GM12864 (cell line): ENCODE measurements around the gene METTL22.

Source experiments
- DNase-seq: peaks from one replicate; pipeline ENCODE4 v3.0.0-alpha.2; 2011; ENCODE audit warnings: low read depth
- H3K4me3 ChIP-seq: 2 replicates; pipeline ENCODE4 v1.5.1; 2011; ENCODE audit warnings: mild to moderate bottlenecking, low read depth, low read length, control low read depth
- CTCF ChIP-seq: IDR thresholded peaks from 2 replicates; pipeline ENCODE4 v1.5.1; 2011; ENCODE audit warnings: low read depth, mild to moderate bottlenecking, moderate library complexity, low read length, control low read depth, inconsistent platforms; ENCODE audit errors: missing control alignments

Gene METTL22

DNA sequence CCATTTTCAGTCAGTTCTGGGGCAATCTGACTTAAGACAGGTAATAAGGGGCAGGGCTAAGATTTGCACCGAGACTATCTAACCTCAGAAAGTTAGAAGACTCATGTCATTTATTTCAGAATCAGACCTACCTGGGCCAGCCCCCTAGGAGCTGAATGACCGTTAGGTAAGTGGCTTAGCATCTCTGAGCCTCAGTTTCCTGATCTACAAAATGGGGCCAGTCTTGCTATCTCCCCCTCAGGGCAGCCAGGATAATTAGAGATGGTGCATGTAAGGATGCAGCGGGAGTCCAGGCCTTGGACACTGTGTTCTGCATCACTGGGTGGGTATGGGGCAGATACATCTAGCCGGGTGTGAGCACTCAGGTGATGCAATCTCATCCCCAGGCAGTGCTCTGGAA lies 10.4 kb upstream of the METTL22 start:
- DNase-seq = no peak
- H3K4me3 ChIP-seq = no peak overlapping the region
- no peak for TF ChIP-seq CTCF

DNA sequence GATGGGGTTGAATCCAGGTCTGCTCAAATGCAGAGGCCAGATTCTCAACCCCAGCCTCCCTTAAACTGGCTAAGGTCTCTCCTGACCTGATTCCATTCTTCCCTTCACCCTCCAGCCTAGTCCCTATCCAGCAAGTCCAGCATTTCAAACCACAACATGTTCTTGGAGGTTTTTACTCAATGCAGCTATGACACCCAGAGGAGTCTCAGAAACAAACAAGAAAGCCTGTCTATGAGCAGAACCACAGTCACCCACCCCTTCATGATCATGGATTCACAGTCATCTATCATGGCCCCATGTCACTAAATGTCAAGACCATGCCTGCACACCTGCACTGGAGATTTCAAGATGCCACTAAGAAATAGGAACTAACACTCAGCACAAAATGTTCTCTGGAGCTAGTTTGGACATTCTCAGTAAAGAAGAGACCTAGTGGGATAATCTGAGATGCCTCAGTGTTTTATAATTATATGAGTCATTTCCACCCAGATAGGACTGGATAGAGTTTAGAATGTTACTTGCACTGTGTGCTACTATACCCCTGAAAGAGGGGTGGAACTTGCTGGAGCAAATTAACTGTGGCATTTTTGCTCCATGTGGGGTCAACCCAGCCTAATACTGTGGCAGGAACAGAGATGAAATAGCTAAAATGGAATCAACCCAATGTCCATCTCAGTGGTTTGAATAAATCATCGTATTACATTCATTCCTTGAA lies 9.5 kb upstream of the METTL22 start:
- no peak for TF ChIP-seq CTCF
- H3K4me3 ChIP-seq = no peak overlapping the region
- DNase-seq = no peak

DNA sequence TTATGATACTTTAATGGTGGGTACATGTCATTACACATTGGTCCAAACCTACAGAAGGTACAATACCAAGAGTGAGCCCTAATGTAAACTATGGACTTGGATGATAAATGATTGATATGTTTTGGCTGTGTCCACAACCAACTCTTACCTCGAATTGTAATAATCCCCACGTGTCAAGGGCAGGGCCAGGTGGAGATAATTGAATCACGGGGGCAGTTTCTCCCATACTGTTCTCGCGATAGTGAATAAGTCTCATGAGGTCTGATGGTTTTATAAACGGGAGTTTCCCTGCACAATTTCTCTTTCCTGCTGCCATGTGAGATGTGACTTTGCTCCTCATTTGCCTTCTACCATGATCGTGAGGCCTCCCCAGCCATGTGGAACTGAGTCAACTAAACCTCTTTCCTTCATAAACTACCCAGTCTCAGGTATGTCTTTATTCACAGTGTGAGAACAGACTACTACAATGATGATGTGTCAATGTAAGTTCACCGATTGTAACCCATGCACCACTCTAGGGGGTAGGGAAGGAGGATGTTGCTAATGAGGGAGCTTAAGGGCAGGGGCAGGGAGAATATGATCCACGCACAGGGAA lies 7.0 kb upstream of the METTL22 start:
- H3K4me3 ChIP-seq = no peak overlapping the region
- no peak for DNase-seq
- TF ChIP-seq CTCF = no peak

DNA sequence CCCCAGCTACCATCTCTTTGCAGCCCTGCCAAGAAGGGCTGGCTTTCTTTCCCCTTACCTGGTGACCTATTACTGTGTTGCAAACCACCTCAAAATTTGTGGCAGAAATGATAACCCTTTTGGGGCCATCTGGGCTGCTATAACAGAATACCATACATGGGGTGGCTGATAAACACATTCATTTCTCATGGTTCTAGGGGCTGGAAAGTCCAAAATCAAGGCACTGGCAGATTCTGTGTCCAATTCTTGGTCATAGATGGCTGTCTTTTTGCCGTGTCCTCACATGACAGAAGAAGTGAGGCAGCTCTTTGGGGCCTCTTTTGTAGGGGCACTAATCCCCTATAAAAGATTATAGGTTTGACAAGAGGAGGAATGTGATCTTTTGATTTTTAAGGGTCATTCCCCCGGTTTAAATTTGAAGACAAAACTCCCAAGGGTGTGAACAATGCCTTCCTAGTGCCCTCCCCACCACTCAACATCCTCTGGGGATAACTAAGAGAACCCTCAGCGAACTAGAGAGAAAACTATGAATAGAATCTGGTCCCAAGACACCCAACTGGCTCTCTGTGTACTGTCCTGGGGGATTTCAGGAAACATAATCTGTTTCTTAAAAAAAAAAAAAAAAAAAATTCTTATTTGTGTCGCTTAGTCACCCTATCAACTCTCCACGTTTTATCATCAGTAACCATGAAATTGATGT lies 1.7 kb upstream of the METTL22 start:
- no peak for TF ChIP-seq CTCF
- no peak for DNase-seq
- no peak overlapping the region for H3K4me3 ChIP-seq

DNA sequence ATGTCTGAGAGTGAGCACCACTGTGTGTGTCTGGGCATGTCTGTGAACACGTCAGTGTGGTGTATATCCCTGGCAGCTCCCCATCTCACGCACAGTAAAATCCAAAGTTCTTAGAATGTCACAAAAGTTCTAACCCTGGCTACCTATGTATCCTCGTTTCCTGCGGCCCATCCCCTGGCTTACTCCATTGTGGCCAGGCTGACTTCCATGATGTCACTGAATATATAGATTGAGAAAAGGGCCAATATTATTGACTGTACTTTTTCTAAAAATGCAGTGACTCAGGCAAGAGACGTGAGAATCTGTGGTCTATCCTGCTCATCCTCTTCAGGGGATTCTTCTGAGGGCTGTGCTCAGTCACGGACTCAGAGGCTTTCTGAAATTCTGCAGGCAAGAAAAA lies 963 bp upstream of the METTL22 start:
- no peak overlapping the region for H3K4me3 ChIP-seq
- no peak for TF ChIP-seq CTCF
- DNase-seq = no peak

GRCh38 chr16:8621222-8621571 lies 301 bp upstream of the METTL22 start:
- no peak for TF ChIP-seq CTCF
- H3K4me3 ChIP-seq = peak overlapping the region; percentile 90
- no peak for DNase-seq

DNA sequence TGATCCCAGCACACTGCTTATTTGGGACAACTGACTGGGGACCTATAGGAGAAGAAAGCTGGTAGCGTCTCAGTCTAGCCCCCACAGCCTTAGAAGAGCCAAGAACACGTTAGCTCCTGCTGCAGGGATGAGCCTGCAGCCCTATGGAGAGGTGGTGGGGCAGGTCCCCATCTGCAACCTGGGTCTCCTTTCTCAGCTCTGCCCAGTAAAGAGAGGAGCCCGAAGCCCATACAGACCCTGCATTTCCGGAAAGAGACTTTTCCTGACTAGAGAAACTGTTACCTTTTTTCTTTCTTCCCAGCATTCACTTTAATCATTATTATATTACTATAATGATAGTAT lies 788 bp downstream of the METTL22 start:
- DNase-seq = no peak
- no peak for TF ChIP-seq CTCF

More for the DNA sequence above, 788 bp downstream of the METTL22 start:
- peak overlapping the region; percentile 90 for H3K4me3 ChIP-seq
